Fibroblast of pulmonary artery (primary cell): ENCODE results near the gene CPEB1.
A peak's percentile ranks its signal among the peaks of the same experiment; 100 is the strongest.
"Not testable (repeated sequence)": the region's sequence is repeated elsewhere in the genome, so short reads cannot be mapped to it uniquely, and the experiment has no call there.

ENCODE experiments used
- DNase-seq: peaks from one replicate; pipeline ENCODE4 v3.0.0-alpha.2; 2010; ENCODE audit warnings: low read depth
- H3K4me3 ChIP-seq: replicated peaks from 2 replicates; pipeline ENCODE4 v1.5.1; 2011; ENCODE audit warnings: low read depth, mild to moderate bottlenecking, control low read depth, low read length, moderate library complexity
- TF ChIP-seq, protein P1 (sequence below): IDR thresholded peaks from 2 replicates; pipeline ENCODE4 v1.5.1; 2011; ENCODE audit warnings: mild to moderate bottlenecking, control low read depth, low read length, inconsistent platforms; ENCODE audit errors: missing control alignments

Gene CPEB1

DNA sequence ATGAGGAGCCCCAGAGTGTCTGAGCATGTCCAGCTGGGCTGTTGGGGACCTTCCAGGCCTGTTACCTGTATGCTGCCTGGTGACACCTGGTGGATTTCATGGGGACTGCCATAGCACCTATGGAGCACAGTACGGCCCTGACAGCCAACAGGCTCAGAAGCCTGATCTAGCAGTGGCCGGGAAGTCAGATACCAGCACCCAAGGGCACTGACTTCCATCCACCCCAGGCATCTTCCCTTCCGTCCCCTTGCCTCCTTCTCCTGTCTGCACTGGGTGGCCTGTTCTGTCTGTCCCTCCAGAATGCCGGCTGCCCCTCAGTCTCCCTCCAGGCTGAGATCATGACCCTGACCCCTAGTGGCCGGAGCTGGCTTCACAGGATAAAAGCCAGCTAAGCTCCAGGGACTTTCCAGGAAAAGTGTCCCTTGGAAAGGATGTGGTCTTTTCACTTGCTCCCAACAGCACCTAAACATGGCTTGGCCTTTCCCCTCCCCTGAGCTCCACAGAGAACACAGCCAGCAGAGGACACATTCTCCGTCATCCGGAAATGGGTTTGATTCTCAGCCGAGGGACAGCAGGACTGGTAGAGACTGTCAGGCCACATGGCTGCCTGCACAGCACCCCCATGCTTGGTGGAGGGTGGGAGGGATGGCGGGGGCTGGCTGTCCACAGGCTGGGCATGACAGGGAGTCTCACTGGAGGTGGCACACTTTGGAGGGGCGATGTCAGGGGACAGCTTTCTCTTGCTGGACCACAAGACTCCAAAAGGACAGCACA lies 116.4 kb downstream of the CPEB1 start:
- H3K4me3 ChIP-seq, result no peak overlapping the region
- peak; percentile 66 for DNase-seq
- TF ChIP-seq, protein P1, sequence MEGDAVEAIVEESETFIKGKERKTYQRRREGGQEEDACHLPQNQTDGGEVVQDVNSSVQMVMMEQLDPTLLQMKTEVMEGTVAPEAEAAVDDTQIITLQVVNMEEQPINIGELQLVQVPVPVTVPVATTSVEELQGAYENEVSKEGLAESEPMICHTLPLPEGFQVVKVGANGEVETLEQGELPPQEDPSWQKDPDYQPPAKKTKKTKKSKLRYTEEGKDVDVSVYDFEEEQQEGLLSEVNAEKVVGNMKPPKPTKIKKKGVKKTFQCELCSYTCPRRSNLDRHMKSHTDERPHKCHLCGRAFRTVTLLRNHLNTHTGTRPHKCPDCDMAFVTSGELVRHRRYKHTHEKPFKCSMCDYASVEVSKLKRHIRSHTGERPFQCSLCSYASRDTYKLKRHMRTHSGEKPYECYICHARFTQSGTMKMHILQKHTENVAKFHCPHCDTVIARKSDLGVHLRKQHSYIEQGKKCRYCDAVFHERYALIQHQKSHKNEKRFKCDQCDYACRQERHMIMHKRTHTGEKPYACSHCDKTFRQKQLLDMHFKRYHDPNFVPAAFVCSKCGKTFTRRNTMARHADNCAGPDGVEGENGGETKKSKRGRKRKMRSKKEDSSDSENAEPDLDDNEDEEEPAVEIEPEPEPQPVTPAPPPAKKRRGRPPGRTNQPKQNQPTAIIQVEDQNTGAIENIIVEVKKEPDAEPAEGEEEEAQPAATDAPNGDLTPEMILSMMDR, result peak; percentile 61

- no peak for DNase-seq
- no peak overlapping the region for H3K4me3 ChIP-seq
- TF ChIP-seq, protein P1, result no peak
These were observed 117.2 kb downstream of the CPEB1 start for GRCh38 chr15:82530006-82530405.

DNA sequence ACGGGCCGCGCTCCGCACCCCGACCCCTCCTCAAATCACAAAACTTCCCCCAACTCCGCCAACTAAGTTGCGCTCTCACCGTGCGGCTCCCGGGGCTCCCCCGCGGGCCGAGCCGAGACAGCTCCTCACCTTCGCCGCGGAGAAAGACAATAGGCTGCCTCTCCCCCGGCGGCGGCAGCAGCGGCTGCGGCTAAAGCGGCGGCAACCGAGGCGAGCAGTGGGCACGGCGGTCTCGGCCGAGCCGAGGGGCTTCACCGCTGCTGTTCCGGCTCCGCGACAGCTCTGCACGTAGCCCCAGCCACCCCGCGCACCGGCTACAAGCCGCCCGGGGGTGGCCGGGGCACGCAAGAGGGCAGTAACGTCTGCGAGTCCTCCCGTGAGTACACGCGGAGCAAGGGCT lies 133.6 kb downstream of the CPEB1 start:
- not testable (repeated sequence) for DNase-seq, H3K4me3 ChIP-seq

DNA sequence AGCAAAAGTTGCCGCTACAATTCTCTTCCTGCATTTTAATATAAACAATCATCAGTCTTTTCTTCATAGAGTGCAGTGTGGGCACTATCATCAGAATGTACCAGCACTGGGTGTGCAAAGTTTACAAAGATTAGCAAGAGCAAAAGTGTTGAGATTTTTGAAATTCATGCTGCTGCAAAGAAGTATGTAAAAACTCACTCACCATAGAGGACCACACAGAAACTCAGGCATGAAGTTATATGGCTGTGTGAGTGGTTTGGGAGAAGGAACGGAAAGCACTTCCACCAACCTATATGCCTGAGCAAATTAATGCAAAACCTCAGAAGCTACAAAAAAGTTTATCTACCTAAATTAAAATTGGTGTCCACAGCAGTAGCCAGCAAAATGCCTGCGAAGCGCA lies 139.5 kb downstream of the CPEB1 start:
- not testable (repeated sequence) for H3K4me3 ChIP-seq, DNase-seq

GRCh38 chr15:82507087-82507486 lies 140.1 kb downstream of the CPEB1 start:
- DNase-seq, H3K4me3 ChIP-seq: not testable (repeated sequence)

GRCh38 chr15:82505842-82506241 lies 141.3 kb downstream of the CPEB1 start:
- not testable (repeated sequence) for DNase-seq, H3K4me3 ChIP-seq

DNA sequence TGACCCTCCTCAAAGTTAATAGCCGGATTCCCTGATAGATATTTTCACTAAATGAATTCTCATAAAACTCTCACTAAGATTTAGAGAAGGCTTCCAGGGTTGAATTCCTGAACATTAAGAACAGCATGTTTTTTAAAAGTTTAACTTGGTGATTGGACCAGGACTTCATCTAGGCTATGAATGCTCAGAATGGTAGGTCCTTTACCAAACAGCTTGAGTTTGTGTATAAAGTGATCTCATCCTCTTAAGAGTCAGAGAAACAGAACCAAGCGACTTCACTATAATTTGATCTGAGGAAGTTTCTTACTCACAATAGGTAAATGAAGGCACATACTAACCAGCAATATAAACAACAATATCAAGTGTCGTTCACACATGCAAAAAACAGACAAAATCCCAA lies 143.1 kb downstream of the CPEB1 start:
- DNase-seq, H3K4me3 ChIP-seq: not testable (repeated sequence)

- H3K4me3 ChIP-seq, DNase-seq: not testable (repeated sequence)
These were observed 144.3 kb downstream of the CPEB1 start for GRCh38 chr15:82502700-82503339.

GRCh38 chr15:82500772-82501171 lies 146.4 kb downstream of the CPEB1 start:
- not testable (repeated sequence) for DNase-seq

GRCh38 chr15:82497978-82498377 lies 149.2 kb downstream of the CPEB1 start:
- H3K4me3 ChIP-seq, DNase-seq: not testable (repeated sequence)

More at GRCh38 chr15:82500772-82501171, 146.4 kb downstream of the CPEB1 start:
- H3K4me3 ChIP-seq, result not testable (repeated sequence)
